EH (cell line): ENCODE measurements around the gene GLTP.
"Not testable (repeated sequence)": the region's sequence is repeated elsewhere in the genome, so short reads cannot be mapped to it uniquely, and the experiment has no call there.

Experiments used
- DNase-seq: peaks from one replicate; pipeline ENCODE4 v3.0.0-alpha.2; 2015; ENCODE audit warnings: low read depth

Gene GLTP

GRCh38 chr12:109877504-109878246 lies 2.7 kb downstream of the GLTP start:
- DNase-seq: no peak

GRCh38 chr12:109876406-109876805 lies 3.9 kb downstream of the GLTP start:
- no peak for DNase-seq

- DNase-seq: no peak
Observed at GRCh38 chr12:109875572-109876131, 4.7 kb downstream of the GLTP start.

- no peak for DNase-seq
Observed at GRCh38 chr12:109873653-109874052, 6.7 kb downstream of the GLTP start.

- peak; percentile 46 for DNase-seq
Observed at GRCh38 chr12:109871668-109872314, 8.6 kb downstream of the GLTP start.

GRCh38 chr12:109870648-109871047 lies 9.7 kb downstream of the GLTP start:
- peak; percentile 51 for DNase-seq

- DNase-seq: peak; percentile 34
Observed at GRCh38 chr12:109868182-109869051, 11.9 kb downstream of the GLTP start.

- no peak for DNase-seq
Observed at GRCh38 chr12:109864916-109865315, 15.4 kb downstream of the GLTP start.

- DNase-seq: peak; percentile 67
Observed at GRCh38 chr12:109863847-109864712, 16.3 kb downstream of the GLTP start.

- not testable (repeated sequence) for DNase-seq
Observed at GRCh38 chr12:109862491-109862890, 17.9 kb downstream of the GLTP start.

- no peak for DNase-seq
Observed at GRCh38 chr12:109861689-109862314, 18.5 kb downstream of the GLTP start.

GRCh38 chr12:109860977-109861376 lies 19.4 kb downstream of the GLTP start:
- DNase-seq: no peak

- no peak for DNase-seq
Observed at GRCh38 chr12:109858764-109859163, 21.6 kb downstream of the GLTP start.

GRCh38 chr12:109857715-109858114 lies 22.6 kb downstream of the GLTP start:
- no peak for DNase-seq

GRCh38 chr12:109855377-109855776 lies 25.0 kb downstream of the GLTP start:
- DNase-seq: no peak

- not testable (repeated sequence) for DNase-seq
Observed at GRCh38 chr12:109850518-109850917, 29.8 kb downstream of the GLTP start.

GRCh38 chr12:109847142-109847735 lies 33.1 kb downstream of the GLTP start:
- no peak for DNase-seq

- DNase-seq: no peak
Observed at GRCh38 chr12:109845824-109846205, 34.5 kb downstream of the GLTP start.

GRCh38 chr12:109844983-109845823 lies 35.1 kb downstream of the GLTP start:
- peak; percentile 81 for DNase-seq

GRCh38 chr12:109844091-109844490 lies 36.2 kb downstream of the GLTP start:
- DNase-seq: peak; percentile 40
